Fibroblast of lung (primary cell): ENCODE data around the gene DIO1.

Experiments used
- CTCF ChIP-seq, 2 donors: IDR thresholded peaks in 1 of 2; conservative IDR thresholded peaks in 1 of 2; 1 replicate in 1 of 2; 2 replicates in 1 of 2; pipeline ENCODE4 v1.5.1; 2011 to 2012; ENCODE audit warnings: low read length in 2 of 2, control low read depth in 1 of 2, inconsistent platforms in 1 of 2, low read depth in 1 of 2, mild to moderate bottlenecking in 1 of 2
- EZH2 ChIP-seq: IDR thresholded peaks from 2 replicates; pipeline ENCODE4 v1.5.1; 2012; ENCODE audit warnings: low read length, control low read depth, mild to moderate bottlenecking; ENCODE audit errors: missing control alignments

GRCh38 chr1:53895421-53895820 lies 1.4 kb downstream of the DIO1 start:
- TF ChIP-seq CTCF (conservative IDR thresholded peaks at IDR 0.05 in 1 of 2, IDR thresholded peaks at IDR 0.05 in 1 of 2; ENCODE audit: low read depth in 1 of 2, low read length in 2 of 2) (no peak), EZH2 (no peak)
